OCI-LY1 (cell line): Measurements from ENCODE around the gene CRTAC1.

Experiments
- CTCF ChIP-seq: fragments of 200-600 bp; sonication (generic), shearing (Covaris generic); IDR thresholded peaks from 2 replicates; pipeline ENCODE4 v1.5.1; 2017; ENCODE audit warnings: mild to moderate bottlenecking, antibody characterized with exemption, low read length, moderate library complexity, mixed read lengths
- EZH2 ChIP-seq: fragments of 200-600 bp; sonication (generic), shearing (Covaris generic); IDR thresholded peaks from 2 replicates; pipeline ENCODE4 v1.8.0; 2017; ENCODE audit warnings: borderline replicate concordance, mixed run types, mild to moderate bottlenecking, antibody characterized with exemption, low read length, moderate library complexity, mixed read lengths

DNA sequence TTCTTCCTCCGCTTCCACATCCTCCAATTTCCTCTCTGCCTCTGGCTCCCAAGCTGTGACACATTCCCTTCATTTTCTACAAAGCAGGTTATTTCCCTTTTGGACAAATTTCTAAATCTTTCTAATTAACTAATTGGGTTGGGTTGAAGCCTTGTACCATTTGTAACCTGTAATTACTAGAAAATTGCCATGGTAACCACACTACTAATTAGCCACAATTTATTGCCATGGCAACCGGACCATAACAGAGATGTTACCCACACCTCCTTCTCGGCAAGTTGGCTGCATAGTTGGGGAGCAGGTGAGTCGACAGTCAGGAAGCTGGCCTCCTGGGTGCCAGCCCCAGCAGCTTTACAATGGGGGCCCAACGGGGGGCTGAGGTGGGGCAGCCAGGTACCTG lies 119.2 kb downstream of the CRTAC1 start:
- TF ChIP-seq EZH2 (no peak), CTCF (no peak)
